Prostate gland (tissue), 2 donors: ENCODE data around the gene MEIS2.

Source experiments
- POLR2AphosphoS5 ChIP-seq: sonication (generic); formaldehyde crosslinking; IDR thresholded peaks from one replicate; pipeline ENCODE4 v1.6.1; 2017; ENCODE audit warnings: antibody characterized with exemption
- TF ChIP-seq, protein P1 (sequence below), 4 experiments: fragments of 200-600 bp in 2 of 4; fragments of 450-650 bp in 2 of 4; sonication (generic) in 2 of 4; IDR thresholded peaks; 1 replicate in 3 of 4; 2 replicates in 1 of 4; pipeline ENCODE4 v1.5.1; 2016 to 2019; ENCODE audit warnings: antibody characterized with exemption in 4 of 4, mild to moderate bottlenecking in 2 of 4, moderate library complexity in 2 of 4

- TF ChIP-seq, protein P1, sequence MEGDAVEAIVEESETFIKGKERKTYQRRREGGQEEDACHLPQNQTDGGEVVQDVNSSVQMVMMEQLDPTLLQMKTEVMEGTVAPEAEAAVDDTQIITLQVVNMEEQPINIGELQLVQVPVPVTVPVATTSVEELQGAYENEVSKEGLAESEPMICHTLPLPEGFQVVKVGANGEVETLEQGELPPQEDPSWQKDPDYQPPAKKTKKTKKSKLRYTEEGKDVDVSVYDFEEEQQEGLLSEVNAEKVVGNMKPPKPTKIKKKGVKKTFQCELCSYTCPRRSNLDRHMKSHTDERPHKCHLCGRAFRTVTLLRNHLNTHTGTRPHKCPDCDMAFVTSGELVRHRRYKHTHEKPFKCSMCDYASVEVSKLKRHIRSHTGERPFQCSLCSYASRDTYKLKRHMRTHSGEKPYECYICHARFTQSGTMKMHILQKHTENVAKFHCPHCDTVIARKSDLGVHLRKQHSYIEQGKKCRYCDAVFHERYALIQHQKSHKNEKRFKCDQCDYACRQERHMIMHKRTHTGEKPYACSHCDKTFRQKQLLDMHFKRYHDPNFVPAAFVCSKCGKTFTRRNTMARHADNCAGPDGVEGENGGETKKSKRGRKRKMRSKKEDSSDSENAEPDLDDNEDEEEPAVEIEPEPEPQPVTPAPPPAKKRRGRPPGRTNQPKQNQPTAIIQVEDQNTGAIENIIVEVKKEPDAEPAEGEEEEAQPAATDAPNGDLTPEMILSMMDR (IDR thresholded peaks at IDR 0.05) = no peak
- TF ChIP-seq POLR2AphosphoS5 = no peak
These were observed 215.3 kb downstream of the MEIS2 start for GRCh38 chr15:36884936-36885635.
